22Rv1 (cell line): ENCODE results near the gene PTTG2.
"Not testable (repeated sequence)": the region's sequence is repeated elsewhere in the genome, so short reads cannot be mapped to it uniquely, and the experiment has no call there.

Experiments used
- H3K27ac ChIP-seq: fragments of 450-650 bp; 2 replicates; pipeline ENCODE4 v1.5.1; 2017
- CTCF ChIP-seq: fragments of 450-650 bp; IDR thresholded peaks from 2 replicates; pipeline ENCODE4 v1.5.1; 2017; ENCODE audit warnings: mild to moderate bottlenecking
- ZFX ChIP-seq: fragments of 450-650 bp; IDR thresholded peaks from 2 replicates; pipeline ENCODE4 v1.6.1; 2017; ENCODE audit warnings: antibody characterized with exemption, borderline replicate concordance

Gene PTTG2

GRCh38 chr4:37971202-37971601, 11.0 kb downstream of the PTTG2 start:
- no peak for TF ChIP-seq CTCF
- no peak for TF ChIP-seq ZFX
- H3K27ac ChIP-seq = no peak overlapping the region

- TF ChIP-seq CTCF = no peak
- TF ChIP-seq ZFX = no peak
- no peak overlapping the region for H3K27ac ChIP-seq
These were observed 13.2 kb downstream of the PTTG2 start for GRCh38 chr4:37973441-37973840.

- not testable (repeated sequence) for H3K27ac ChIP-seq
These were observed 15.2 kb downstream of the PTTG2 start for GRCh38 chr4:37975321-37975822.

- TF ChIP-seq CTCF (no peak), ZFX (no peak)
- peak overlapping the region; percentile 54; the same call in 1 of the 2 replicates for H3K27ac ChIP-seq
These were observed 16.3 kb downstream of the PTTG2 start for GRCh38 chr4:37976507-37976906.

GRCh38 chr4:37976991-37977470, 16.8 kb downstream of the PTTG2 start:
- peak overlapping the region; percentile 54 for H3K27ac ChIP-seq
- TF ChIP-seq CTCF (no peak), ZFX (no peak)

GRCh38 chr4:37977471-37978247, 17.5 kb downstream of the PTTG2 start:
- TF ChIP-seq ZFX (no peak), CTCF (peak; percentile 84)
- H3K27ac ChIP-seq = peak overlapping the region; percentile 54

- peak overlapping the region; percentile 54 for H3K27ac ChIP-seq
- no peak for TF ChIP-seq CTCF
- TF ChIP-seq ZFX = no peak
These were observed 18.2 kb downstream of the PTTG2 start for GRCh38 chr4:37978248-37978924.
